ENCODE data around the gene PRG3. TPM values are rescaled to one million over a fixed set of nuclear protein-coding genes. Genes with fewer than 3 reads are reported as not detected.

Gene PRG3
- total and polyA plus RNA-seq, 2 donors (not counting 3 experiments of a cell fraction or from before 2014, with no cell fraction given), result not detected

GRCh38 chr11:57357310-57357709 lies 23.6 kb downstream of the PRG3 start:
- dilution Hi-C loops (cut with MboI; ENCODE audit: extremely low pct_ligation_motif_present, low sequenced_read_pairs), result no loop called here
- Histone ChIP-seq H3K9me1 (replicated peaks; ENCODE audit: control insufficient read depth, extremely low read depth, insufficient read depth, low read length) (no peaks in the 10 kb centered on the region), H3K27ac (ENCODE audit: insufficient read depth, low read depth, low read length) (no peak overlapping the region), H3K79me2 (ENCODE audit: control insufficient read depth, insufficient read depth, low read length) (no peaks in the 10 kb centered on the region), H3K9me3 (replicated peaks; ENCODE audit: control insufficient read depth, insufficient read depth, low read length) (no peaks in the 10 kb centered on the region), H3K4me1 (ENCODE audit: control insufficient read depth, extremely low read depth, insufficient read depth, low read length) (no peaks in the 10 kb centered on the region), H3K36me3 (ENCODE audit: control insufficient read depth in 2 of 2, extremely low read depth in 1 of 2, insufficient read depth in 2 of 2, low read length in 2 of 2) (no peaks in the 10 kb centered on the region), H4K20me1 (replicated peaks; ENCODE audit: control insufficient read depth, extremely low read depth, insufficient read depth, low read length) (no peaks in the 10 kb centered on the region), H3K4me2 (ENCODE audit: insufficient read depth, low read length) (no peak overlapping the region), H3K9ac (replicated peaks; ENCODE audit: extremely low read depth, insufficient read depth, low read length) (no peak overlapping the region), H3K4me3 (replicated peaks in 1 of 3; ENCODE audit: insufficient read depth in 1 of 3, low read depth in 1 of 3, low read length in 3 of 3) (no peak overlapping the region), H2AFZ (ENCODE audit: low read depth, low read length) (no peak overlapping the region), H3K27me3 (ENCODE audit: control insufficient read depth in 2 of 2, insufficient read depth in 2 of 2, low read length in 2 of 2) (peaks cover 0 to 3% of the 10 kb centered on the region in 2 experiments)
- TF ChIP-seq FOS (IDR thresholded peaks at IDR 0.05; ENCODE audit: borderline replicate concordance, insufficient read depth, low read length) (no peak), EZH2 (IDR thresholded peaks at IDR 0.05; ENCODE audit: borderline replicate concordance, low read depth, low read length, severe bottlenecking) (no peak), JUN (IDR thresholded peaks at IDR 0.05; ENCODE audit: borderline replicate concordance, insufficient read depth, insufficient read length, low read depth) (no peak), MYC (IDR thresholded peaks at IDR 0.05; ENCODE audit: low read depth, low read length) (no peak)
- TF ChIP-seq, protein P1, sequence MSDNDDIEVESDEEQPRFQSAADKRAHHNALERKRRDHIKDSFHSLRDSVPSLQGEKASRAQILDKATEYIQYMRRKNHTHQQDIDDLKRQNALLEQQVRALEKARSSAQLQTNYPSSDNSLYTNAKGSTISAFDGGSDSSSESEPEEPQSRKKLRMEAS (IDR thresholded peaks at IDR 0.05; ENCODE audit: insufficient read depth, insufficient read length), result no peak
- BruUV-seq (replicated peaks), result no TSS peak
- DNase-seq (ENCODE audit: low read depth, low spot score) (no peak), FAIRE-seq (no peak)
- POLR2A ChIA-PET, result interaction anchor here (0.5 kb wide), 1 partner anchor 103 kb away, joined by 3 read pairs; the partner anchor contains the start of gene RTN4RL2
- CTCF ChIA-PET, result interaction anchor here (1.2 to 2.7 kb wide), 3 partner anchors 11 to 105 kb away, joined by 3 to 13 read pairs (median 5); no protein-coding TSS in a partner anchor
- intact Hi-C loops (cut with micrococcal nuclease), result no loop called here

DNA sequence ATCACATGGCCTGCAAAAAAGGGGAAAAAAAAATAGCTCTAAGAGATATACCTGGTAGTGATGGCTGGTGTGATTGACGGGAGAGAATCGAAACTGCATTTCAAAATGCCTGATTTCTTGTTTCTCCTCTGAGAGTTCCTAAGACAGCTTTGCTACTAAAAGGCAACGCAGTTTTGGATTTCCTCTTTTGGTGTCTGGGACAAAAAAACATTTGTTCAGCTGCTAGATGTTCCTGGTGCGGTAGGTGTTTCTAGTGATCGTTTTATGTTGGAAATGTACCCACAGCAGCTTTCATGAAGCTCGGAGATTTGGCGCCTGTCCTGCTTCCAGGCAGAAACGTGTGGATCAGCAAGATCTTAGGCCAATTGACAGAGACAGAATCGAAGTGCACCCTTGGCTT lies 24.7 kb downstream of the PRG3 start:
- Histone ChIP-seq H4K20me1 (replicated peaks; ENCODE audit: control insufficient read depth, extremely low read depth, insufficient read depth, low read length) (no peaks in the 10 kb centered on the region), H3K27me3 (ENCODE audit: control insufficient read depth in 2 of 2, insufficient read depth in 2 of 2, low read length in 2 of 2) (peaks cover 0 to 3% of the 10 kb centered on the region in 2 experiments), H3K4me3 (replicated peaks in 1 of 3; ENCODE audit: insufficient read depth in 1 of 3, low read depth in 1 of 3, low read length in 3 of 3) (no peak overlapping the region), H3K79me2 (ENCODE audit: control insufficient read depth, insufficient read depth, low read length) (no peaks in the 10 kb centered on the region), H3K9ac (replicated peaks; ENCODE audit: extremely low read depth, insufficient read depth, low read length) (no peak overlapping the region), H3K27ac (ENCODE audit: insufficient read depth, low read depth, low read length) (no peak overlapping the region), H3K9me3 (replicated peaks; ENCODE audit: control insufficient read depth, insufficient read depth, low read length) (no peaks in the 10 kb centered on the region), H3K4me1 (ENCODE audit: control insufficient read depth, extremely low read depth, insufficient read depth, low read length) (no peaks in the 10 kb centered on the region), H2AFZ (ENCODE audit: low read depth, low read length) (no peak overlapping the region), H3K9me1 (replicated peaks; ENCODE audit: control insufficient read depth, extremely low read depth, insufficient read depth, low read length) (no peaks in the 10 kb centered on the region), H3K4me2 (ENCODE audit: insufficient read depth, low read length) (no peak overlapping the region), H3K36me3 (ENCODE audit: control insufficient read depth in 2 of 2, extremely low read depth in 1 of 2, insufficient read depth in 2 of 2, low read length in 2 of 2) (no peaks in the 10 kb centered on the region)
- intact Hi-C loops (cut with micrococcal nuclease), result no loop called here
- TF ChIP-seq, protein P1 (IDR thresholded peaks at IDR 0.05; ENCODE audit: insufficient read depth, insufficient read length), result no peak
- TF ChIP-seq POLR2AphosphoS5 (IDR thresholded peaks at IDR 0.05; ENCODE audit: insufficient read depth, low read depth, low read length) (no peak), FOS (IDR thresholded peaks at IDR 0.05; ENCODE audit: borderline replicate concordance, insufficient read depth, low read length) (no peak), GATA2 (IDR thresholded peaks at IDR 0.05; ENCODE audit: insufficient read depth, insufficient read length, low read depth, low read length) (no peak), EZH2 (IDR thresholded peaks at IDR 0.05; ENCODE audit: borderline replicate concordance, low read depth, low read length, severe bottlenecking) (no peak), JUN (IDR thresholded peaks at IDR 0.05; ENCODE audit: borderline replicate concordance, insufficient read depth, insufficient read length, low read depth) (no peak), POLR2A (IDR thresholded peaks at IDR 0.05; ENCODE audit: low read depth, low read length) (no peak), MYC (IDR thresholded peaks at IDR 0.05; ENCODE audit: low read depth, low read length) (no peak)
- TF ChIP-seq, protein P2, sequence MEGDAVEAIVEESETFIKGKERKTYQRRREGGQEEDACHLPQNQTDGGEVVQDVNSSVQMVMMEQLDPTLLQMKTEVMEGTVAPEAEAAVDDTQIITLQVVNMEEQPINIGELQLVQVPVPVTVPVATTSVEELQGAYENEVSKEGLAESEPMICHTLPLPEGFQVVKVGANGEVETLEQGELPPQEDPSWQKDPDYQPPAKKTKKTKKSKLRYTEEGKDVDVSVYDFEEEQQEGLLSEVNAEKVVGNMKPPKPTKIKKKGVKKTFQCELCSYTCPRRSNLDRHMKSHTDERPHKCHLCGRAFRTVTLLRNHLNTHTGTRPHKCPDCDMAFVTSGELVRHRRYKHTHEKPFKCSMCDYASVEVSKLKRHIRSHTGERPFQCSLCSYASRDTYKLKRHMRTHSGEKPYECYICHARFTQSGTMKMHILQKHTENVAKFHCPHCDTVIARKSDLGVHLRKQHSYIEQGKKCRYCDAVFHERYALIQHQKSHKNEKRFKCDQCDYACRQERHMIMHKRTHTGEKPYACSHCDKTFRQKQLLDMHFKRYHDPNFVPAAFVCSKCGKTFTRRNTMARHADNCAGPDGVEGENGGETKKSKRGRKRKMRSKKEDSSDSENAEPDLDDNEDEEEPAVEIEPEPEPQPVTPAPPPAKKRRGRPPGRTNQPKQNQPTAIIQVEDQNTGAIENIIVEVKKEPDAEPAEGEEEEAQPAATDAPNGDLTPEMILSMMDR (IDR thresholded peaks at IDR 0.05; ENCODE audit: extremely low read depth in 1 of 2, insufficient read depth in 1 of 2, low read depth in 1 of 2, low read length in 2 of 2), result no peak
- POLR2A ChIA-PET, result no interaction called here
- CTCF ChIA-PET, result interaction anchor here (1.2 kb wide), 1 partner anchor 106 kb away, joined by 3 read pairs; no protein-coding TSS in a partner anchor
- BruUV-seq (replicated peaks), result no TSS peak
- dilution Hi-C loops (cut with MboI; ENCODE audit: extremely low pct_ligation_motif_present, low sequenced_read_pairs), result no loop called here
- DNase-seq (ENCODE audit: low read depth, low spot score), result no peak
- no peak for FAIRE-seq

Data from endothelial cell of umbilical vein (primary cell).